ENCODE results near the gene IZUMO1. TPM values are rescaled to one million over a fixed set of nuclear protein-coding genes. Genes with fewer than 3 reads are reported as not detected.

IZUMO1 gene
- total and polyA plus RNA-seq, 12 donors, result 0.59 to 2.9 (median 1.2) TPM; not detected in 3

GRCh38 chr19:48722196-48722708 lies 24.5 kb downstream of the IZUMO1 start:
- Histone ChIP-seq H3K36me3 (replicated peaks in 1 of 2) (peaks cover 0 to 4% of the 10 kb centered on the region in 2 donors), H3K27me3 (no peaks in the 10 kb centered on the region), H3K4me1 (replicated peaks in 1 of 2) (peaks cover 28 to 42% of the 10 kb centered on the region in 2 donors), H3K4me3 (no peak overlapping the region), H3K27ac (no peak overlapping the region), H3K9me3 (replicated peaks in 1 of 3) (no peaks in the 10 kb centered on the region)
- TF ChIP-seq POLR2A (IDR thresholded peaks at IDR 0.05), result no peak
- TF ChIP-seq CTCF (IDR thresholded peaks at IDR 0.05), result no peak
- intact Hi-C loops (cut with DNase I), result no loop called here
- WGBS, 4 donors, result 82 to 88% (median 83%) methylated on average over 10 to 11 of the region's 11 CpGs
- DNase-seq, result no peak

GRCh38 chr19:48720613-48721296 lies 26.0 kb downstream of the IZUMO1 start:
- peaks cover 31 to 52% of the 10 kb centered on the region in 2 donors for H3K4me1 ChIP-seq (replicated peaks in 1 of 2)
- no peaks in the 10 kb centered on the region for H3K27me3 ChIP-seq
- 11 to 26% (median 14%) methylated on average over 24 to 42 of the region's 42 CpGs for WGBS, 4 donors
- DNase-seq, result peak; percentile 99 to 100 (median 100)
- intact Hi-C loops (cut with DNase I), result no loop called here
- H3K9me3 ChIP-seq (replicated peaks in 1 of 3), result no peaks in the 10 kb centered on the region
- peak overlapping the region in 3 of 4 donors; percentile 13 to 65 (median 18) for H3K4me3 ChIP-seq
- TF ChIP-seq POLR2A (IDR thresholded peaks at IDR 0.05), result peak in 1 of 2 donors; percentile 44
- peak in 1 of 6 experiments; percentile 6 for TF ChIP-seq CTCF (IDR thresholded peaks at IDR 0.05)
- peak overlapping the region; percentile 63 to 94 (median 90) for H3K27ac ChIP-seq
- no peaks in the 10 kb centered on the region for H3K36me3 ChIP-seq (replicated peaks in 1 of 2)

GRCh38 chr19:48720251-48720612 lies 26.5 kb downstream of the IZUMO1 start:
- H3K9me3 ChIP-seq (replicated peaks in 1 of 3), result no peaks in the 10 kb centered on the region
- no peaks in the 10 kb centered on the region for H3K27me3 ChIP-seq
- intact Hi-C loops (cut with DNase I), result no loop called here
- TF ChIP-seq CTCF (IDR thresholded peaks at IDR 0.05), result no peak
- peak in 1 of 2 donors; percentile 78 for TF ChIP-seq POLR2A (IDR thresholded peaks at IDR 0.05)
- H3K4me3 ChIP-seq, result peak overlapping the region in 2 of 4 donors; percentile 37 to 65
- peak in 4 of 7 donors; percentile 78 to 86 (median 81) for DNase-seq
- peaks cover 31 to 52% of the 10 kb centered on the region in 2 donors for H3K4me1 ChIP-seq (replicated peaks in 1 of 2)
- peak overlapping the region; percentile 63 to 94 (median 90) for H3K27ac ChIP-seq
- 8 to 25% (median 18%) methylated on average over 11 to 12 of the region's 12 CpGs for WGBS, 4 donors
- H3K36me3 ChIP-seq (replicated peaks in 1 of 2), result no peaks in the 10 kb centered on the region

GRCh38 chr19:48719263-48720171 lies 27.2 kb downstream of the IZUMO1 start, which contains the start of gene MAMSTR:
Gene MAMSTR, minus strand, starts transcription at chr19:48719725. Its CDS starts 694 bp downstream, at chr19:48719031.
- no peaks in the 10 kb centered on the region for H3K36me3 ChIP-seq (replicated peaks in 1 of 2)
- peaks cover 33 to 53% of the 10 kb centered on the region in 2 donors for H3K4me1 ChIP-seq (replicated peaks in 1 of 2)
- TF ChIP-seq POLR2A (IDR thresholded peaks at IDR 0.05), result peak in 1 of 2 donors; percentile 51
- no peak for TF ChIP-seq CTCF (IDR thresholded peaks at IDR 0.05)
- WGBS, 4 donors, result 36 to 46% (median 43%) methylated on average over 22 to 33 of the region's 33 CpGs
- peak within 1 kb of the TSS in 2 of 4 donors; percentile 37 to 65 for H3K4me3 ChIP-seq
- peak within 1 kb of the TSS; percentile 63 to 94 (median 90) for H3K27ac ChIP-seq
- H3K27me3 ChIP-seq, result no peaks in the 10 kb centered on the region
- DNase-seq, result peak; percentile 55 to 78 (median 71)
- H3K9me3 ChIP-seq (replicated peaks in 1 of 3), result no peaks in the 10 kb centered on the region
- intact Hi-C loops (cut with DNase I), result no loop called here
